GM21723 (cell line): ENCODE measurements around the gene CREB3L4.
"Not testable (repeated sequence)": the region's sequence is repeated elsewhere in the genome, so short reads cannot be mapped to it uniquely, and the experiment has no call there.

Experiments used
- ATAC-seq: cut with Tn5 transposase; IDR thresholded peaks from one replicate; pipeline ENCODE4 v1.9.1; 2021; ENCODE audit warnings: mild to moderate bottlenecking, moderate library complexity; ENCODE audit not compliant: unreplicated experiment

Gene CREB3L4

GRCh38 chr1:153984123-153984894 lies 16.6 kb downstream of the CREB3L4 start:
- no peak for ATAC-seq

GRCh38 chr1:153985341-153985912 lies 17.7 kb downstream of the CREB3L4 start:
- no peak for ATAC-seq

GRCh38 chr1:153985941-153986761 lies 18.4 kb downstream of the CREB3L4 start, which contains the start of gene RAB13:
Gene RAB13, minus strand, starts transcription at chr1:153986339. Its CDS starts 103 bp downstream, at chr1:153986236.
- ATAC-seq, result no peak

GRCh38 chr1:153987621-153988020 lies 19.9 kb downstream of the CREB3L4 start:
- no peak for ATAC-seq

DNA sequence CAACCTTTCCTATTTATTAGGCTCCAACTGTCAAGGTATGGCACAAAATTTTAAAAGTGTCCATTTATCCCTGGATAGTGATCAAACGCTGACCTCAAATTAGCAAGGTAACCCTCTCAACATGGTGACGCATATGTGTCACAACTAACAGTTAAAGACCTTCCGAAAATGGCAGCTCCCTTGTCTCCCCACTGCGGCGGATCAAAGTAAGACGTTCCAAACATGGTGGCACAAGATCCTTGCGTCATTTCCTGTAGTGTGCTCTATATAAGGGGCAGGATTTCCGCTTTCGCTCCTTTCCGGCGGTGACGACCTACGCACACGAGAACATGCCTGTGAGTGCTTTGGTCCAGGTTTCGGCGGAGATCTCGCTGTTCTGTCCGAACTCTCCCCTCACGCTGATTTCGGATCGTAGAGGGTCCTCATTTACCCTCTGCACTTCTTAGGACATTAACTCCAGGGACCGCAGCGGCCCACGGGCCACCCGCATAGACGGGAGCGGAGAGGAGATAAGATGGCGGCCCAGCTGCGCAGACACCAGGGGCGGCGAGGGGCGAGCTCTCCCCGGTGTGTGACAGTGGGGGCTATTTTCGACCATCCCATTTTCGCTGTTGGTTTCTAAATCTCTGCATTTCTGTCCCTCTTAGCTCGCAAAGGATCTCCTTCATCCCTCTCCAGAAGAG lies 22.9 kb downstream of the CREB3L4 start, which contains the start of gene RPS27:
RPS27 (plus strand) TSS at position 295 of the 683 bp plus-strand sequence; CDS start at position 330, 35 bp downstream.
- peak; percentile 66 for ATAC-seq

GRCh38 chr1:153991151-153991630 lies 23.5 kb downstream of the CREB3L4 start:
- no peak for ATAC-seq

- no peak for ATAC-seq
Observed at GRCh38 chr1:153991806-153992205, 24.1 kb downstream of the CREB3L4 start.

DNA sequence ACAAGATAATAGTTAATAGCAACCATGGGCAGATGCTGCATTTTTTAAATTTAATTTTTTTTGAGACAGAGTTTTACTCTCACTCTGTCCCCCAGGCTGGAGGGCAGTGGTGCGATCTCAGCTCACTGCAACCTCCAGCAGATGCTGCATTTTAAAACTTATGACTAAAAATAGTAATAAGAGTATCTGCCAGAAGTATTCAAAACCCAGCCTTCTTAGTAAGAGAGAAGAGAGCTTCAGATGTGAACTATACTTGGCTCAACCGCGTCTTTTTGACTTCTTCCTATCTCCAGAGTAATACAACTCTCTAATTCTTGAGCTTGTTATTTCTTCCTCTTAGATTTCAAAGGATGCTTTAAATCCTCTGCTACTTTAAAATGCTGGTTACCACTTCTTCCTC lies 27.5 kb downstream of the CREB3L4 start:
- ATAC-seq, result no peak

GRCh38 chr1:153995640-153996039 lies 27.9 kb downstream of the CREB3L4 start:
- no peak for ATAC-seq

- ATAC-seq, result not testable (repeated sequence)
Observed at GRCh38 chr1:153996882-153997281, 29.2 kb downstream of the CREB3L4 start.

DNA sequence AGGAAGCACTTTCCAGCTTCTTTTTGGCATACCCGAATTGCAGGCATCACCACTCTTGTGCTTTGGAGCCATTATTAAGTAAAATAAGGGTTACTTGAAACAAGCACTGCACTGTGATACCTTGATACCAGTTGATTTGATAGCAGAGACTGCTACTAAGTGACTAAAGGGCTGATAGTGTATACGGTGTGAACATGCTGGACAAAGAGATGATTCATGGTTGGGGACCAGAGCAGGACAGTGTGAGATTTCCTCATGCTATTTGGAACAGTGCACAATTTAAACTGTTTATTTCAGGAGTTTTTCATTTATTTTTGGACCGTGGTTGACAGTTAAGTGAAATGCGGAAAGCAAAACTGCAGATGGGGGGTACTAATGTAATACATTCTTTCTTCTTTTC lies 32.7 kb downstream of the CREB3L4 start:
- no peak for ATAC-seq

DNA sequence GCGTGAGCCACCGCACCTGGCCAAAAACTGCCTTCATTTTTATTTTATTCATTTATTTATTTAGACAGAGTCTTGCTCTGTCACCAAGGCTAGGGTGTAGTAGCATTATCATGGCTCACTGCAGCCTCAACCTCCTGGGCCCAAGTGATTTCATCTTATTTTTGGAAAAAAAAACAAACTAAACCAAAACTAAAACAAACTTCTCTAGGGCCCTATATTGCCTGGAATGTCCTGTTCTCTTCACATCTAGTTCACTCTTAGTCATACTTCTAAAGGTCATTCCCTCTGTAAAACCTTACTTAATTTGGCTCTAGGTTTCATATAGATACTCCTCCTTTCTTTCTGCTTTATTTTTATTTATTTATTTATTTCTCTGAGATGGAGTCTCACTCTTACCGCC lies 38.4 kb downstream of the CREB3L4 start:
- ATAC-seq, result no peak

GRCh38 chr1:154012129-154012528 lies 44.4 kb downstream of the CREB3L4 start:
- no peak for ATAC-seq

DNA sequence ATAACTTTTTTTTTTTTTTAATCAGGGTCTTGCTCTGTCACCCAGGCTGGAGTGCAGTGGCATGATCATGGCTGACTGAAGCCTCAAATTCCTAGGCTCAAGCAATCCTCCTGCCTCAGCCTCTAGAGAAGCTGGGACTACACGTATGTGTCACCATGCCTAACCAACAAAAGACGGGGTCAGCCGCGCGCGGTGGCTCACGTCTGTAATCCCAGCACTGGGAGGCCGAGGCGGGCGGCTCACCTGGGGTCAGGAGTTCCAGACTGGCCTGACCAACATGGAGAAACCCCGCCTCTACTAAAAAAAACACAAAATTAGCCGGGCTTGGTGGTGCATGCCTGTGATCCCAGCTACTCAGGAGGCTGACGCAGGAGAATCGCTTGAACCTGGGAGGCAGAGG lies 44.8 kb downstream of the CREB3L4 start:
- ATAC-seq, result not testable (repeated sequence)

GRCh38 chr1:154014154-154014907 lies 46.6 kb downstream of the CREB3L4 start:
- no peak for ATAC-seq

DNA sequence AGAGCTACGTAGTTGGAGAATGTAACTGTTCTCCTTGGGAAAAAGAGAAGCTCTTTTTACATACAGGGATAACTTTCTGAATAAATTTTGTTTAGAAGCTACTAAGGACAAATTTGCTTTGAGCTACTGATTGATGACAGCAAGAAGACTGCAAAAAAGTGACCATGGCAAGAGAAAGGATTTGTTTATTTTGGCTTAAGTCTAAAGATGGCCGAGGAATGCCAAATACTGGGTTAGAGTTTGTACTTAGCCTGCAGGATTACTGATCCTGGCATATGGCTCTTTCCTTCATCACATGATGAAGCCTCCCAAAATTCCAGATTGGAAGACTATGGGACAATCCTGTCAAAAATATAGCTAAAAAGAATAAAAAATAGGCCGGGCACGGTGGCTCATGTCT lies 51.6 kb downstream of the CREB3L4 start:
- no peak for ATAC-seq

- ATAC-seq, result no peak
Observed at GRCh38 chr1:154019940-154020339, 52.2 kb downstream of the CREB3L4 start.
